NCI-H748 (cell line): ENCODE measurements around the gene ITPR1.

Source experiments
- DNase-seq: peaks from one replicate; lab custom pipeline; 2025; ENCODE audit not compliant: unreplicated experiment; lab: John Stamatoyannopoulos, UW

The ITPR1 gene

DNA sequence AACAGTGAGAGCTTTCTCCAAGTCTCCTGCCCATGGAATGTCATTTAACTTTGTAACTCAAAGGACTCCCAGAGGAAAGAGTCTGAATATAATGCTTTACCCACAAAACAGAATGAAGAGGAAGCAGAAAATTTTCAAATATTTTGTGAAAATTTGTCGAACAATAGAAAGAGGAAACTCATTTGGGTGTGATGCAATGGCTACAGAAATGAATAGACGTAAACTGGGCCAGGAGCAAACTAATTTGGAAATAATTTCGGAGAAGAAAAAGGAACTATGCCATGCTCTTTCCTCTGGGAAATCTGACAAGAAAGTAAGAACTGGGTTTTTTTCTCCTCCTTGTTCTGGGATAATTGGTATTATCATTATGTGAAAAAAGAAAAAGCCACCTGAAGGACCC, 14.9 kb upstream of the ITPR1 start:
- DNase-seq: no peak

DNA sequence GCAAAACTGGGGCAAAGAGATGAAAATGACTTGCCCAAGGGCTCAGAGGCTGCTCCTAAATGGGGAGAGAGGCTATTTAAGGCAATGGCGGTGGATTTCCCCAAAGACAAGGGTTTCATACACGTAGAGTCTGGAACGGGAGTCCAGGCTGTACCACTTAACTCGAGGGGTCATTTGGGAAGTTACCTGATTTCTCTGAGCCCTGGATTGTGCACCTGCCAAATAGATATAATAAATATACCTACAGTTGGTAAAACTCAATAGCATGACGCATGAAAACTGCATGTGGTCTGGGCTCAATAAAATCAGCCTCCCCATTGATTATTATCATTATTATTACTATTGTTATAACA, 1.3 kb upstream of the ITPR1 start:
- DNase-seq: peak; percentile 14

DNA sequence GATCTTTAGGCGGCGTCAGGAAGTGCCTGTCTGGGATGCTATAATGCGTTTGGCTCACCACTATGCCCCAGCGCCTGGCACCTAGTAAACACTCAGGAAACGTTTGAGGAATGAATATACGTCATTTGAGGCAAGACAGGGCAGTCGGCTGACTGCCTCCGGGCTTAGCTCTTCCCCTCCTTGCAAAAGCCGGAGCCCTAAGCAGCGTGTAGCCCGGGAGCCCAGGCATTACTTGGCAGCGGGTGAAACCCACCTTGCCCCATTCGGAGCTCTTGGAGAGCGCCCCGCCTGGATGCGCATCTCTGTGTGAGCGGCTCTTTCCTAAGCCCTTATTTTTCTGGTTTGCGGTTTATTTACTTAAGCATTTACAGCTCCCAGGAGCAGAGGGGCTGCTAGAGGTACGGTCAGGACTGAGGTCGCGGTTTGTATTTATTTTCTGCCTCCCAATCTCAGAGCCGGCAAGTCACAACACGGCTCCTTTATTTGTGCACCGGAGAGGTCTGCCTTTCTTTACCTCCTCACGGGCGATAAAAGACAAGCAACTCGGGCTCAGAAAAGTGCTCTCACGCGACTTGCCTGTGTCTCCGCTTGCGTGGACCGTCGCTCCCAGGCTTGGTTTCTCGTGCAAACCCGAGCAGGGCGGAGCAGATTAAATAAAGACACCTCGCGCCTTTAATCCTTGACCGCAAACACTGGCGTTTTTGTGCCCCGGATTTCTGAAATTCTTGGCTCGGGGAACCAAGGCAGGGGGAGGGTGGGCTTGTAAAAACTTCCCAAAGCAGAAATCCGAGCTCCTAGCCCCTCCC, 737 bp upstream of the ITPR1 start:
- peak; percentile 52 for DNase-seq

DNA sequence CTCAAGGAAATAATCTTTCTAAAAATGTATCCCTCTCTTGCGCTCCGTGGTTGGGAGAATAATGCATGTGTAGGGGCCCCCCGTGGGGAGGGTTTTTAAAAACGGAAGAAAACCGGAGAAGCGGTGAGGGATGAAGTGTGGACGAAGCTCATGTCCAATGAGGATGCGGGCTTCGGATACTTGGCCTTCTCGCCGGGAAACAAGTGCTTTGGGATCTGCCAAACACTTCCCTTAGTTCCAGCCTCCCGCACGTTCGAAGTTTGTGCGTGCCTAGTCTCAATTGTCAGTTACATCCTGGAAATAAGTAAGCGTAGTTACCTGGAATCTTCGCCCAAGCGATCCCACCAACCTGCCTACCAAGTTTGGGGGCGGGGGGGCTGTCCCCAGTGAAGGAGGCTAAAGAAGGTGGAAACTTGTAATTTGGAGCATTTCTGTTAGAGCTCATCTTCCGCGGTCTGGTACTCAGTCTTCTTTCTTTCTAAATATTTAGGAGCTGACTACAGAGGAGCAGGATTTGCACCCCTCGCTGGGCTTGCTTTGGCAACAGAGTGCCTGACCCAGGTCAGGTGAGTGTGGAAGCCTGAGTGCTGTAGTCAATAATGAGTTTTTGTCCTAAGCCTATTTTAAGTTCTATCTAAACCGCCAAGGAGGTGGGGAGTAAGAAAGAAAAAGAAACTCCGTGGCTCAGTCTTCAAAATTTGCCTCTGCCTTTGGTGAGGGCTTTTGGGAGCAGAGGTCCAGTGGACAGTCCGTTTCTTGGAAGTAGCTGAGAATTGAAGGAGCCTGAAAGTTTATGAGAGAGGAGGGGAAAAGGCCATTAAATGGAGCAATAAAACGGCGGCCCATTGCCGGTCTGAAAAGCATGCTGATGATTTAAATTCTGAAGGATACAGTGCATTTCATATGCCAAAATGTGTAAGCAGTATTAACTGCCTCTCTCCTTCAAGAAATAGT, 1.1 kb downstream of the ITPR1 start:
- peak; percentile 4 for DNase-seq

DNA sequence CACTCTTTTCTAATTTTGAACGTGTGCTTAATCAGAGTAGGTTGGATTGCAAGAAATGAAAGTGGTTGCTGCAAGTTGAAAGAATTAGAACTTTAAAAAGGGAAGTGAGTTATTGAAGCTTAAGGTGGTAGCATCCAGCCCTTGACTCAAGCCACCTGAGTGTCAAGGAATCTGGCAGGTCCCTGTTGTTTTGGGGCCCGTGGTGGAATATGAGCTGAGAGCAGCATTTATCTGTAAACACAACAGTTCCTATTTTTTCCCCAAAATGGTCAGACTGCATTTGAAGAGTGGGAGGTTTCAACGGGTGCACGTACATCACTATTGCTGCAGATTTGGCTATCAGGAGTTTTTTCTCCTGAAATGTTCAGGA, 1.7 kb downstream of the ITPR1 start:
- no peak for DNase-seq

DNA sequence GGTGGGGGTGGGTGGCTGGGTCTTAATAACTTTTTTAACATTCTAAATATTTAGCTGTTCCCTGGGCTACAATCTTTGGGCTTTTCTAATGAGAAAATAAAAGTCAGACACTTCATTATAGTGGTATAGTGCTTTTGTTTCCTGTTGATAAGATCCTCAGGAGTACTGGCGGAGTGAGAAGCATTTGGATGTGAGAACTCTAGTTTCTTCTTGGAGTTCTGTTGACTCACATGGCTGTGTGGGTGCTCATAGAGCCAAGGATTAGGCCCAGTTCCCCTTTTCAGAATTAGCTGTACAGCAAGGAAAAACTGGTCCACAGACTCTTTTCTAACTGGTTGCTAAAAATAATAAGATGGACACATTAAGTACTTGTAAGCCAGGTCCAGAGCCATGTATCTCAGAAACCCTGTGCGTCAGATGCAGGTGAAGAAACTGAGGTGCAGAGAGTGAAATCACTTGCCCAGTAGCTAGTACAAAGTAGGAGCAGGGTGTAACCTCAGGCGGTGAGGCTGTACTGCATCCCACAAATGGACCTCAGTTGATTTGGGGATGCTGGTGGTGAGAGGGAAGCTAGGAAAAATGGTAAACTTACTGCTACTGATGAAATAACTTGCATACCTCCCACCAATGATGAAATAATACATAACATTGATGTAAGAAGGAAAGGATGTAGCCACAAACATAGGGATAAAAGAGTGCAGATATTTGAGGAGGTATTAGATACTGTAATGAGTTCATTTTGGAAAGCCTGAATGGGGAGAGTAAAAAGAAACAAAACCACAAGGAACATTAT, 2.3 kb downstream of the ITPR1 start:
- no peak for DNase-seq

DNA sequence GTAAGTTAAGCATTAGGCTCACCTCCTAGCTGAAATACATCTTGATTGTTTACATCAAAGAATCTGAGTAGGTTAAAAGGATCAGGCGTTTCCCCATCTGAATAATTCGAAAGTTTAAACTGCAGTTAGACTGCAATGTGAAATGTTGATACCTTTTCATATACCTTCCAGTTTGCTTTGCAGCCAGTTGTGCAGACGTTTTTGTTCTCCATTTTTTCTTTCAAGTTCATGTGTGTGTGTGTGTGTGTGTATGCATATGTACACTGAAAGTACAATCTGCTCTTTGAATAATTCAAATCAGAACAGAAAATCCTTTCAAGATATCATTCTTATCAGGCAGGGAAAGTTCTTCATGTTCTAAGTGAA, 2.9 kb downstream of the ITPR1 start:
- no peak for DNase-seq

DNA sequence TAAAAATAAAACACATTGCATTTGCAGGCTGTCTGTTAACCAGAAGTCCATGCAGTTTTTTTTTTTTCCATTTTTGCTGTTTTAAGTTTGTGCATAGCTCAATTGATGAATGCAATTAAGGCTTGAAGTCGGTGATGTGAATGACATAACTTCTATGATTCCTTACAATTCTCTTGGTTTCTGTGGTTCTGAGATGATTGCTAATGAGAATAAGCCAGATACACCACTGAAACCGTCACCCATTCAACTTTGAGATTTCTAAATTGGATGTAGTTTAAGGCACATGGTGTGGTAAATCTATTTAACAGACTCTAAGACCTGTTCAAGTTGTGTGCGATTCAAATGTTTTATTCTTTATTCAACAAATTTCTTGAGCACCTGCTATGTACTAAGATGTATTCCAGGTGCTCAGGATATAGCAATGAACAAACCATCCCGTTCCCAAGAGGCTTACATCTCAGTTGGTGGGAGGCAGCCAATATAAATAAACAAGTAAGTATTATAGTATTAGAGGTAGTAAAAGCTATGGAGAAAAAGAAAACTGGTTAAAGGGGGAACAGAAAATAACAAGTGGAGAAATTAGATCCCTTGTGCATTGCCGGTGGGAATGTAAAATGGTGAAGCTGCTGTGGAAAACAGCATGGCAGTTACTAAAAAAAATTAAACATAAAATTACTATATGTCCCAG, 4.0 kb downstream of the ITPR1 start:
- no peak for DNase-seq

DNA sequence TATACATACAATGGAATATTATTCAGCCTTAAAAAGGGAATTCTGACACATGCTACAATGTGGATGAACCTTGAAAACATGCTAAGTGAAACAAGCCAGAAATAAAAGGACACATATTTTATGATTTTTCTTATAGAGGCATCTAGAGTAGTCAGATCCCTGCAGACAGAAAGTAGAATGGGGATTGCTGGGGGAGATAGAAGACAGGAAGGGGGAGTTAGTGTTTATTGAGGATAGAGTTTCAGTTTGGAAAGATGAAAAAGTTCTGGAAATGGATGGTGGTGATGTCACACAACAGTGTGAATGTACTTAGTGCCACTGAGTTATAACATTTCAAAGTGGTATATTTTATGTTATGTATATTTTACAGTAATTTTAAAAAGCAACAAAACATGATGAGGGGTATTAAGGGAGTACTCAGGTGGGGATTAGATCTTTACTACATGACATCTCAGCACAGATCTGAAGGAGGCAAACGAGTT, 4.7 kb downstream of the ITPR1 start:
- DNase-seq: no peak

DNA sequence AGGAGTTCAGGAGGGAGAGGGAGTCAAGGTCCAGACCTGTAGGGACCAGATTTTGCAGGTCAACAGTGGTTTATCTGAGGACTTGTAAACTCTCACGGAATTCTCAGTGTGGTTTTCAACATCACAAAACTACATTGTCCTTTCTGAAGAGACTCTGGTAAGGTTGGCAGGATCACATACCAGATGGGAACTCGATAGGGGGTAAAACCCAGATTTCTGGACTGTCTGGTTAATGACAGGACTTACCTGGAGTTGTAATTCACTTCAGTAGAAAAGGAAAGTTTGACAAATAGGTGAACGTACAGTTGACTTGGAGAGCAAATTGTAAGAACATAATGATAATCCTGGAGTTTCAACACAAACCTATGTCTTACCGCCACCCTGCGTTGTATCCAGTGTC, 5.3 kb downstream of the ITPR1 start:
- no peak for DNase-seq

DNA sequence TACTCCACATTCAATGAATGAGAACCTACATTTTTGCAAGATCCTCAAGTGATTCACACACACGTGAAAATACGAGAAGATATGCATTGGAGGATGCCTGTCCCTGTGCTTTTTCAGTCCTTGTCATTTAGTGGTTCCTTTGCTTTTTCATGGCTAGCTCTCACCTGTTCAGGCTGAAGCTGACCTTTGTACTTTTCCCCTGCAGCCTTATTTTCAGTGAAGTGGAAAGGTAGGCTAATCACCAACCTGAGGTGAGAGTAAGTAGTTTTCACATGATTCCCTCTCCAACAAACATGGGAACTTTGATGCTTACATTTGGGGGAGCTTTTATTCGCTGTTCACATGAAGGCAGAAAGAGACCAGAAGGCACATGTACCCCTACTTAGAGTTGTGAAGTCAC, 8.3 kb downstream of the ITPR1 start:
- DNase-seq: no peak

DNA sequence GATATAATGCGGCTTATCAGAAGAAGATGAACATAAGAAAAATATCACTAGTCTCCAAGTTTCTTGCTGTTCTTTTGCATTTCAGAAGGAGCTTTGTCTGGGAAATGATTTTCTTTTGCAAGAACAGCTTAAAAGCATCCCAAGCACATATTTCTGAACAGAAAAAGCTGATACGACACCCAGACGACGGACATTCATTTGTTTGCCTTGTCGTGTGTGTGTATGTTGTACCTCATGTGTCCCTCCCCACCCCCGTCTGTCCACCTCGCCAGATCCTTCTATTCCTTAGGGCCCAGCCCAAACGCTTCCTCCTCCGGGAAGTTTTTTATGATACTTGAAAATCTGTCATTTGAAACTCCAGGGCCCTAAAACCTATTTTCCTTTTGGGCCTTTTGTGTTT, 8.8 kb downstream of the ITPR1 start:
- no peak for DNase-seq

DNA sequence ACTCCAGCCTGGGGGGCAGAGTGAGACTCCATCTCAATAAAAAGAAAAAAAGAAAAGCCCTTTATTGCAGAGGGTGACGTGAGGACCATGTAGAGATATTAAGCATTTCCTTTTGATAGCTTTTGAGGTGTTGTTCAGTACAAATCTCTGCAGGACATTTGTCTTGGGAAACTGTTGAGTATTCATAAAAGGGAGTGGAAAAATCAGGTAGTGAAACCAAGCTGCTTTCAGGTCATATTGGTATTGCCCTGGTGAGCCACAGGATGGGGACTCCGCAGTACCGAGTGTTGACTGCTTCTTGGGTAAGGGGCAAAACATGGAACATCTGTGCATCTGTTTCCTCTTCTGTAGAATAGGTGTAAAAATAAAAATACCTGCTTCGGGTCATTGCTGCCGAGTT, 9.9 kb downstream of the ITPR1 start:
- no peak for DNase-seq

DNA sequence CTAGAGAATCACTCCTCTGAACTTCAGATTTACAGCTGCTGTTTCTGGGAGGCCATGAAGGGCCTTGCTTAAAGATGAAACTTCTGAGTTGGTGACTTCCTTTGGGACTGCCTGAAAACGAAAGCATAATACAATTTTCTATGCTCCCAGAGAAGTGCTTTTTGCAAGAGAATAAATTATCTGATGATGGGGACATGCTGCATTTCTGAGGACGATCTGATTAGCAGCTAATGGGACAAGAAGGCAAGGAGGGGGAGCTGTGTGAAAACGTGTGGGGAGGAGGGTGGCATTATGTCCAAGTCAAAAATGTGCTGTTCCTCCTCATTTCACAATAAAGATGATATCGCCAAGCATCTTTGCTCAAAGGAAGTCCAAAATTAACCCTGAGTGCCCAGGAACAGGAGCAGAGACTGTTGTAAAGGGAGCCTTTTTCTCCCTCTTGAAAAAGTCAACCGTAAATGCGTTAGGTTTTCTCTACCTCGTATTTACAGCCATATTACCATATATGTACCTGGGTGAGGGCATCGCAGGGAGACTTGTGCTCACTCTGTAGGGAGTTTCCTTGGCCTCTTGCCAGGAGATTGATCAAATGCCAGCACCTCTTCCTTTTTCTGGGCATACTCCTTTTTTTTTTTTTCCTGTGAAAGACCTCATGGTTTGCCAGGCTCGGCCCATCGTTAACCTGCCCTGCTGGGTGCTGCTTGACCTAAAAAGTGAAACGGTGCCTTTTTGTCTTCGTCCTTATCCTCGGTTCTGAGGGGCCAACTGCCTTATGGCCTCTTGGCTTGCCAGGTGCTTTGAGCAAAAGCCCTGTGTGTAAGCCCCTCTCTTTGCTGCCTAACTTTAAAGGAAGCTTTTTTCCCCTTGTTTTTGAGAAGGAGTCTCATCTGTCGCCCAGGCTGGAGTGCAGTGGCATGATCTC, 11.5 kb downstream of the ITPR1 start:
- peak; percentile 49 for DNase-seq

DNA sequence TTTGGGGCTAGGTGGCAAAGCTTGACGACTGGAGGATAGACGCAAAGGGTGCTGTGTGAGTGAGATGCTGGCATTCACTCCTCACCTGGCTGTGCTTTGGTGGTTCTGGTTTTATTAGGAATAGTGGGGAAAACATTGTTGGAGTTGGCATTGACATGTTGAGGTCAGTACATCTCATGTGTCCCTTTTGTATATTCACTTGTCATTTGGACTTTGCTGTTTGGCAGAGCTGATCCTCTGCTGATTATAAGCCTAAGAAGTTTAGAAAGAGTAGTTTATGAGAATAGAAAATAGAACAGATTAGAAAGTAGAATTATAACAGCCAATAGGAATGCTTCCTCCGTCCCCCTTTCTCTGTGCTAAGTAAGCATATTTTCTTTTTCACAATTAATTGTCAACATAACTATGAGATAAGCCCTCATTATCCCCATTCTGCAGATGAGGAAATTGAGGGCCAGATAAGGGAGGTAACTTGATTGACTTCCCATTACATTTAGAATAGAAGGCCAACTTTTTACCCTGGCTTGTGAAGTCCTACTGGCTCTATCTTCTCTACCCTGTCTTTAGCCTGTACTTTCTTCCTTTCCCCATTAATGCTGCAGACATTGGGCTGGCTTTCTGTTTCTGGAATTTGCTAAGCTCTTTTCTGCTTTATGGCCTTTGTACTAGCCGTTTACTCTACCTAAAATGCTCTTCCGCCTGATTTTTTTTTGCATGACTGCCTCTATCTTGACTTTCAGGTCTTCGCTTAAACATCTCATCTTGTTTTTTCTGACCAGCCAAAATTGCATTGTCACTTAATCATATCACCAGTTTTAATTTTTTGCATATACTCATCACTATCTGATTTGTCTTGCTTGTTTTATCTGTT, 12.8 kb downstream of the ITPR1 start:
- no peak for DNase-seq

DNA sequence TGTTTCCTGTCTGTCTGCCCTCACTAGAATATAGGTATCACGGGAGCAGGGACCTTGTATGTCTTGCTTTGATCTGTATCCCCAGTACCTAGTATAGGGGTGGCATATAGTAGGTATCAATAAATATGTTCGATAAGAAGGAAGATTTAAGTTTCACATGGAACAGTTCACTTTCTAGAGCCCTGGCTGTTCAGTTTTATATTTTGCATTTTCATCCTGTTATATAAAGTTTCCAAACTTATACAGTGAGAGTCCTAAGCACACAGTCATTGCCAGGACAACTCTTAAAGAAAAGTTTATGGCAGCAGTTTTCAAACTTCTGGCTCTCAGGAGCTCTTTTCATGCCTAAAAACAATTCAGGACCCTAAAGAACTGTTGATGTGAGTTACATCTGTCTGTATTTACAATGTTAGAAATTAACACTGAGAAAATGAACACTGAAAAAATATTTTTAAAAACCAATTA, 13.4 kb downstream of the ITPR1 start:
- DNase-seq: no peak

DNA sequence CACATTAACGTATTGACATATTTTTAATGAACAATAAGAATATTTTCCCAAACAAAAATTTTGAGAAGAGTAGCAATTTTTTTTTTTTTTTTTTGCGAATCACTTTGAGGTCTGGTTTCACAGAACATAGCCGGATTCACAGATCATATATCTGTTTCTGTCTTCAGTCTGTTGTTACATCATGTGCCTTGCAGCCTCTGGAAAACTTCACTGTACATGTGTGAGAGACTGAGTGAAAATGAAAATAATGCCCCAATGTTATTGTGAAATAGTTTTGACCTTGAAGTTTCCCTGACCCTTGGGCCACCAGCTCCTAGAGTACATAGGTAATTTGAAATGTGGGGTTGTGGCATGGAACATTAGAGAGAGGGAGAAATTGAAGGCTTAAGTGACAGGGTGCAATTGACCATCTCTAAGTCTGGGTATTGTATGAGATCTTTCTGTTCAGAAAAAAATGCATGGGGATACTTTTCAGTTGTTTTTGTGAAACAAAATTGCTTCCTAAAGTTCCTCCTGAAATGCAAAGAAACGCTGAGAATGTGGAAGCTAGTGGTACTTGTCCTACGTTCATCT, 14.0 kb downstream of the ITPR1 start:
- DNase-seq: no peak
